Loucy (cell line): ENCODE results near the gene CCDC112.

Experiments used
- H2AFZ ChIP-seq: fragments of 200-600 bp; sonication (generic); 2 replicates; pipeline ENCODE4 v1.6.0; 2016; ENCODE audit warnings: antibody characterized with exemption, mild to moderate bottlenecking, low read length, moderate library complexity
- H3F3A ChIP-seq: fragments of 200-600 bp; 2 replicates; pipeline ENCODE4 v1.6.0; 2016; ENCODE audit warnings: antibody characterized with exemption, low read depth, mild to moderate bottlenecking
- H3K27me3 ChIP-seq: fragments of 200-600 bp; sonication (generic); 2 replicates; pipeline ENCODE4 v1.6.1; 2014; ENCODE audit warnings: low read length, mild to moderate bottlenecking; ENCODE audit not compliant: insufficient read depth, poor library complexity, severe bottlenecking
- H3K36me3 ChIP-seq: fragments of 200-600 bp; sonication (generic); 2 replicates; pipeline ENCODE4 v1.6.1; 2016; ENCODE audit warnings: low read length; ENCODE audit not compliant: insufficient read depth
- H3K4me1 ChIP-seq: fragments of 200-600 bp; sonication (generic); 2 replicates; pipeline ENCODE4 v1.5.1; 2014; ENCODE audit warnings: low read length, mild to moderate bottlenecking; ENCODE audit not compliant: insufficient read depth, poor library complexity, severe bottlenecking
- H3K4me2 ChIP-seq: fragments of 200-600 bp; sonication (generic); 2 replicates; pipeline ENCODE4 v1.6.0; 2014; ENCODE audit warnings: antibody characterized with exemption, low read length, low read depth, mild to moderate bottlenecking; ENCODE audit not compliant: poor library complexity, severe bottlenecking
- H3K4me3 ChIP-seq: fragments of 200-600 bp; sonication (generic); 2 replicates; pipeline ENCODE4 v1.5.1; 2014; ENCODE audit warnings: low read length, mild to moderate bottlenecking, mixed read lengths; ENCODE audit not compliant: poor library complexity, severe bottlenecking
- H3K79me2 ChIP-seq: fragments of 200-600 bp; sonication (generic); 2 replicates; pipeline ENCODE4 v1.6.1; 2014; ENCODE audit warnings: low read length; ENCODE audit not compliant: insufficient read depth
- H3K9ac ChIP-seq: fragments of 200-600 bp; sonication (generic); 2 replicates; pipeline ENCODE4 v1.6.0; 2014; ENCODE audit warnings: mild to moderate bottlenecking, low read depth, low read length, moderate library complexity; ENCODE audit not compliant: poor library complexity, severe bottlenecking
- H3K9me2 ChIP-seq: fragments of 200-600 bp; sonication (generic); replicated peaks from 2 replicates; pipeline ENCODE4 v1.6.1; 2016; ENCODE audit warnings: low read depth, low read length, mixed read lengths
- H3K9me3 ChIP-seq: fragments of 200-600 bp; sonication (generic); 2 replicates; pipeline ENCODE4 v1.6.1; 2014; ENCODE audit warnings: mild to moderate bottlenecking, antibody characterized with exemption, low read length, low read depth; ENCODE audit not compliant: insufficient read depth
- H4K20me1 ChIP-seq: fragments of 200-600 bp; sonication (generic); 2 replicates; pipeline ENCODE4 v1.6.0; 2014; ENCODE audit warnings: antibody characterized with exemption, low read length, mild to moderate bottlenecking; ENCODE audit not compliant: insufficient read depth, poor library complexity, severe bottlenecking
- CTCF ChIP-seq: fragments of 200-600 bp; sonication (generic); conservative IDR thresholded peaks from 2 replicates; pipeline ENCODE4 v1.5.1; 2014; ENCODE audit warnings: mild to moderate bottlenecking, antibody characterized with exemption, low read length
- EZH2phosphoT487 ChIP-seq: fragments of 200-600 bp; IDR thresholded peaks from 2 replicates; pipeline ENCODE4 v1.6.1; 2018; ENCODE audit warnings: antibody characterized with exemption, mild to moderate bottlenecking, moderate library complexity, borderline replicate concordance

CCDC112 gene

GRCh38 chr5:115262321-115263077, 34.0 kb downstream of the CCDC112 start, which contains the start of gene PGGT1B:
Gene PGGT1B, minus strand, starts transcription at chr5:115262877. Its CDS starts 26 bp downstream, at chr5:115262851.
- Histone ChIP-seq H3K4me2 (peak within 1 kb of the TSS; percentile 95), H3K9me2 (no peaks in the 10 kb centered on the region), H3K27me3 (no peaks in the 10 kb centered on the region), H3K79me2 (peaks cover 48% of the 10 kb centered on the region), H3F3A (no peaks in the 10 kb centered on the region), H2AFZ (peak within 1 kb of the TSS; percentile 94), H3K9ac (peak within 1 kb of the TSS; percentile 85), H3K4me1 (peaks cover 15% of the 10 kb centered on the region), H3K4me3 (peak within 1 kb of the TSS; percentile 98), H4K20me1 (peaks cover 27% of the 10 kb centered on the region), H3K36me3 (no peaks in the 10 kb centered on the region), H3K9me3 (no peaks in the 10 kb centered on the region)
- no peak for TF ChIP-seq CTCF
- TF ChIP-seq EZH2phosphoT487: no peak

- peaks cover 48% of the 10 kb centered on the region for H3K79me2 ChIP-seq
- no peaks in the 10 kb centered on the region for H3K27me3 ChIP-seq
- no peaks in the 10 kb centered on the region for H3K9me3 ChIP-seq
- no peaks in the 10 kb centered on the region for H3K9me2 ChIP-seq
- no peaks in the 10 kb centered on the region for H3K36me3 ChIP-seq
- peaks cover 27% of the 10 kb centered on the region for H4K20me1 ChIP-seq
- no peak for TF ChIP-seq EZH2phosphoT487
- no peak for TF ChIP-seq CTCF
- peak overlapping the region; percentile 95 for H3K4me2 ChIP-seq
- no peaks in the 10 kb centered on the region for H3F3A ChIP-seq
- H2AFZ ChIP-seq: peak overlapping the region; percentile 94
- H3K4me3 ChIP-seq: peak overlapping the region; percentile 98
- H3K4me1 ChIP-seq: peaks cover 15% of the 10 kb centered on the region
- peak overlapping the region; percentile 85 for H3K9ac ChIP-seq
Measured at GRCh38 chr5:115262011-115262320, 34.5 kb downstream of the CCDC112 start.

GRCh38 chr5:115260248-115260647, 36.2 kb downstream of the CCDC112 start:
- Histone ChIP-seq H3K79me2 (peaks cover 63% of the 10 kb centered on the region), H3K4me2 (peak overlapping the region; percentile 95)

More at GRCh38 chr5:115260248-115260647, 36.2 kb downstream of the CCDC112 start:
- Histone ChIP-seq H2AFZ (no peak overlapping the region), H3K9me3 (no peaks in the 10 kb centered on the region), H3K9ac (no peak overlapping the region), H4K20me1 (peaks cover 34% of the 10 kb centered on the region), H3K27me3 (no peaks in the 10 kb centered on the region), H3K4me3 (peak overlapping the region; percentile 98), H3K36me3 (no peaks in the 10 kb centered on the region), H3F3A (no peaks in the 10 kb centered on the region), H3K4me1 (peaks cover 15% of the 10 kb centered on the region), H3K9me2 (no peaks in the 10 kb centered on the region)
- TF ChIP-seq CTCF: no peak
- TF ChIP-seq EZH2phosphoT487: no peak
